Liver (tissue), 9 donors: ENCODE results near the gene PHLDA2. TPM values are rescaled to one million over a fixed set of nuclear protein-coding genes. Genes with fewer than 3 reads are reported as not detected.

Source experiments
- DNase-seq: peaks from one replicate; pipeline ENCODE4 v3.0.0-alpha.2; 2017; ENCODE audit warnings: low spot score
- H3K27ac ChIP-seq, 2 donors: one replicate each; pipeline ENCODE4 v1.7.0; 2013; ENCODE audit warnings: inconsistent platforms in 2 of 2, low read length in 2 of 2, control low read depth in 1 of 2, low read depth in 1 of 2, mild to moderate bottlenecking in 1 of 2
- H3K27me3 ChIP-seq, 4 donors: one replicate each; pipeline versions ENCODE4 v1.6.1 to v1.7.0; 2013; ENCODE audit warnings: low read length in 3 of 4, inconsistent platforms in 1 of 4, mild to moderate bottlenecking in 1 of 4, moderate library complexity in 1 of 4; ENCODE audit not compliant: control insufficient read depth in 4 of 4, insufficient read depth in 4 of 4
- H3K36me3 ChIP-seq, 4 donors: one replicate each; pipeline versions ENCODE4 v1.6.1 to v1.7.0; 2013; ENCODE audit warnings: low read length in 3 of 4, mild to moderate bottlenecking in 3 of 4, low read depth in 1 of 4, moderate library complexity in 1 of 4; ENCODE audit not compliant: control insufficient read depth in 4 of 4, insufficient read depth in 3 of 4
- H3K4me1 ChIP-seq, 4 donors: one replicate each; pipeline versions ENCODE4 v1.6.1 to v1.7.0; 2013; ENCODE audit warnings: low read length in 3 of 4, mild to moderate bottlenecking in 3 of 4, moderate library complexity in 1 of 4; ENCODE audit not compliant: control insufficient read depth in 4 of 4, insufficient read depth in 4 of 4
- H3K4me3 ChIP-seq, 3 donors: one replicate each; pipeline versions ENCODE4 v1.6.1 to v1.7.0; 2013; ENCODE audit warnings: low read length in 3 of 3, control low read depth in 1 of 3, low read depth in 1 of 3, mild to moderate bottlenecking in 1 of 3
- H3K9ac ChIP-seq, 2 donors: one replicate each; pipeline ENCODE4 v1.7.0; 2013; ENCODE audit warnings: low read length in 2 of 2, mild to moderate bottlenecking in 2 of 2, moderate library complexity in 2 of 2, control low read depth in 1 of 2, low read depth in 1 of 2
- H3K9me3 ChIP-seq, 4 donors: one replicate each; pipeline versions ENCODE4 v1.6.1 to v1.7.0; 2013; ENCODE audit warnings: low read length in 3 of 4; ENCODE audit not compliant: control insufficient read depth in 4 of 4
- EGR1 ChIP-seq, 2 donors: IDR thresholded peaks; 2 replicates each; pipeline ENCODE4 v1.6.1; 2016 to 2018; ENCODE audit warnings: antibody characterized with exemption in 2 of 2, low read depth in 2 of 2
- FOXA2 ChIP-seq: IDR thresholded peaks from 2 replicates; pipeline ENCODE4 v1.6.1; 2016; ENCODE audit warnings: antibody characterized with exemption
- GABPA ChIP-seq, 2 donors: IDR thresholded peaks in 1 of 2; conservative IDR thresholded peaks in 1 of 2; 2 replicates each; pipeline ENCODE4 v1.6.1; 2016; ENCODE audit warnings: antibody characterized with exemption in 2 of 2, mild to moderate bottlenecking in 1 of 2, moderate library complexity in 1 of 2
- HNF4A ChIP-seq, 2 donors: conservative IDR thresholded peaks; 2 replicates each; pipeline ENCODE4 v1.6.1; 2016; ENCODE audit warnings: antibody characterized with exemption in 2 of 2, mild to moderate bottlenecking in 2 of 2
- JUND ChIP-seq, 2 donors: IDR thresholded peaks; 2 replicates each; pipeline ENCODE4 v1.6.1; 2016; ENCODE audit warnings: antibody characterized with exemption in 2 of 2
- NR2F2 ChIP-seq: IDR thresholded peaks from 2 replicates; pipeline ENCODE4 v1.6.1; 2016; ENCODE audit warnings: antibody characterized with exemption
- RAD21 ChIP-seq, 2 donors: IDR thresholded peaks; 2 replicates each; pipeline ENCODE4 v1.6.1; 2016; ENCODE audit warnings: antibody characterized with exemption in 2 of 2, mild to moderate bottlenecking in 2 of 2
- RXRA ChIP-seq, 2 donors: IDR thresholded peaks; 2 replicates each; pipeline ENCODE4 v1.6.1; 2017 to 2018; ENCODE audit warnings: antibody characterized with exemption in 2 of 2, mild to moderate bottlenecking in 1 of 2
- TAF1 ChIP-seq: conservative IDR thresholded peaks from 2 replicates; pipeline ENCODE4 v1.6.1; 2016; ENCODE audit warnings: antibody characterized with exemption, mild to moderate bottlenecking
- YY1 ChIP-seq: IDR thresholded peaks from 2 replicates; pipeline ENCODE4 v1.6.1; 2016; ENCODE audit warnings: antibody characterized with exemption, mild to moderate bottlenecking
- ZBTB33 ChIP-seq: IDR thresholded peaks from 2 replicates; pipeline ENCODE4 v1.6.1; 2016; ENCODE audit warnings: antibody characterized with exemption
- WGBS: extraction: QIAGEN DNeasy Blood & Tissue Kit; methylation state at CpG from one replicate; pipeline ENCODE4 v1.1.7; 2013; 5-methylcytosine and 5-hydroxymethylcytosine counted together
- polyA plus RNA-seq, 2 donors: library from polyadenylated mRNA; stranded (reverse) in 1 of 2; unstranded in 1 of 2; fragments of 200-250 nt in 1 of 2; fragments of >200 nt in 1 of 2; fragmentation: Nextera tagmentation in 1 of 2; extraction: Ambion mirVana in 1 of 2; gene quantifications; one replicate each; pipeline versions ENCODE4 v1.2.1 to v1.2.3, GENCODE V29; 2013 to 2015
- total RNA-seq, 2 donors: library from RNA; depleted of rRNA; stranded (reverse); fragments of >200 nt; gene quantifications; one replicate each; pipeline ENCODE4 v1.2.3, GENCODE V29; 2014
- TF ChIP-seq, protein P1 (sequence below): IDR thresholded peaks from 2 replicates; pipeline ENCODE4 v1.6.1; 2016; ENCODE audit warnings: antibody characterized with exemption, mild to moderate bottlenecking
- TF ChIP-seq, protein P2 (sequence below): IDR thresholded peaks from 2 replicates; pipeline ENCODE4 v1.6.1; 2016; ENCODE audit warnings: antibody characterized with exemption
- TF ChIP-seq, protein P3 (sequence below): fragments of 150-350 bp; IDR thresholded peaks from 2 replicates; pipeline ENCODE4 v1.5.1; 2017; ENCODE audit warnings: improper control_type of control experiment, low read depth, low read length; ENCODE audit not compliant: missing input control
- donor health status: healthy.
- donor health status: healthy.
- donor health status: healthy.
- donor health status: healthy.
- donor health status: healthy.

The PHLDA2 gene
- total and polyA plus RNA-seq, 4 donors: 0.23 to 1.4 (median 0.99) TPM; not detected in 1

GRCh38 chr11:2910401-2910955, 18.7 kb downstream of the PHLDA2 start:
- TF ChIP-seq YY1 (no peak), FOXA2 (no peak), EGR1 (IDR thresholded peaks at IDR 0.05; ENCODE audit: low read depth in 2 of 2) (no peak), JUND (IDR thresholded peaks at IDR 0.05) (no peak), ZBTB33 (no peak), NR2F2 (no peak), HNF4A (conservative IDR thresholded peaks at IDR 0.05) (no peak), RXRA (IDR thresholded peaks at IDR 0.05) (no peak), GABPA (IDR thresholded peaks at IDR 0.05 in 1 of 2, conservative IDR thresholded peaks at IDR 0.05 in 1 of 2) (no peak), TAF1 (no peak), RAD21 (IDR thresholded peaks at IDR 0.05) (no peak)
- TF ChIP-seq, protein P1, sequence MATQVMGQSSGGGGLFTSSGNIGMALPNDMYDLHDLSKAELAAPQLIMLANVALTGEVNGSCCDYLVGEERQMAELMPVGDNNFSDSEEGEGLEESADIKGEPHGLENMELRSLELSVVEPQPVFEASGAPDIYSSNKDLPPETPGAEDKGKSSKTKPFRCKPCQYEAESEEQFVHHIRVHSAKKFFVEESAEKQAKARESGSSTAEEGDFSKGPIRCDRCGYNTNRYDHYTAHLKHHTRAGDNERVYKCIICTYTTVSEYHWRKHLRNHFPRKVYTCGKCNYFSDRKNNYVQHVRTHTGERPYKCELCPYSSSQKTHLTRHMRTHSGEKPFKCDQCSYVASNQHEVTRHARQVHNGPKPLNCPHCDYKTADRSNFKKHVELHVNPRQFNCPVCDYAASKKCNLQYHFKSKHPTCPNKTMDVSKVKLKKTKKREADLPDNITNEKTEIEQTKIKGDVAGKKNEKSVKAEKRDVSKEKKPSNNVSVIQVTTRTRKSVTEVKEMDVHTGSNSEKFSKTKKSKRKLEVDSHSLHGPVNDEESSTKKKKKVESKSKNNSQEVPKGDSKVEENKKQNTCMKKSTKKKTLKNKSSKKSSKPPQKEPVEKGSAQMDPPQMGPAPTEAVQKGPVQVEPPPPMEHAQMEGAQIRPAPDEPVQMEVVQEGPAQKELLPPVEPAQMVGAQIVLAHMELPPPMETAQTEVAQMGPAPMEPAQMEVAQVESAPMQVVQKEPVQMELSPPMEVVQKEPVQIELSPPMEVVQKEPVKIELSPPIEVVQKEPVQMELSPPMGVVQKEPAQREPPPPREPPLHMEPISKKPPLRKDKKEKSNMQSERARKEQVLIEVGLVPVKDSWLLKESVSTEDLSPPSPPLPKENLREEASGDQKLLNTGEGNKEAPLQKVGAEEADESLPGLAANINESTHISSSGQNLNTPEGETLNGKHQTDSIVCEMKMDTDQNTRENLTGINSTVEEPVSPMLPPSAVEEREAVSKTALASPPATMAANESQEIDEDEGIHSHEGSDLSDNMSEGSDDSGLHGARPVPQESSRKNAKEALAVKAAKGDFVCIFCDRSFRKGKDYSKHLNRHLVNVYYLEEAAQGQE: no peak
- TF ChIP-seq, protein P2, sequence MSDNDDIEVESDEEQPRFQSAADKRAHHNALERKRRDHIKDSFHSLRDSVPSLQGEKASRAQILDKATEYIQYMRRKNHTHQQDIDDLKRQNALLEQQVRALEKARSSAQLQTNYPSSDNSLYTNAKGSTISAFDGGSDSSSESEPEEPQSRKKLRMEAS: no peak
- WGBS: 94% methylated on average over 13 of the region's 13 CpGs
- Histone ChIP-seq H3K9me3 (no peaks in the 10 kb centered on the region), H3K4me3 (no peak overlapping the region), H3K27ac (no peak overlapping the region), H3K9ac (no peak overlapping the region), H3K36me3 (no peaks in the 10 kb centered on the region), H3K27me3 (no peaks in the 10 kb centered on the region), H3K4me1 (no peaks in the 10 kb centered on the region)
- DNase-seq: no peak

DNA sequence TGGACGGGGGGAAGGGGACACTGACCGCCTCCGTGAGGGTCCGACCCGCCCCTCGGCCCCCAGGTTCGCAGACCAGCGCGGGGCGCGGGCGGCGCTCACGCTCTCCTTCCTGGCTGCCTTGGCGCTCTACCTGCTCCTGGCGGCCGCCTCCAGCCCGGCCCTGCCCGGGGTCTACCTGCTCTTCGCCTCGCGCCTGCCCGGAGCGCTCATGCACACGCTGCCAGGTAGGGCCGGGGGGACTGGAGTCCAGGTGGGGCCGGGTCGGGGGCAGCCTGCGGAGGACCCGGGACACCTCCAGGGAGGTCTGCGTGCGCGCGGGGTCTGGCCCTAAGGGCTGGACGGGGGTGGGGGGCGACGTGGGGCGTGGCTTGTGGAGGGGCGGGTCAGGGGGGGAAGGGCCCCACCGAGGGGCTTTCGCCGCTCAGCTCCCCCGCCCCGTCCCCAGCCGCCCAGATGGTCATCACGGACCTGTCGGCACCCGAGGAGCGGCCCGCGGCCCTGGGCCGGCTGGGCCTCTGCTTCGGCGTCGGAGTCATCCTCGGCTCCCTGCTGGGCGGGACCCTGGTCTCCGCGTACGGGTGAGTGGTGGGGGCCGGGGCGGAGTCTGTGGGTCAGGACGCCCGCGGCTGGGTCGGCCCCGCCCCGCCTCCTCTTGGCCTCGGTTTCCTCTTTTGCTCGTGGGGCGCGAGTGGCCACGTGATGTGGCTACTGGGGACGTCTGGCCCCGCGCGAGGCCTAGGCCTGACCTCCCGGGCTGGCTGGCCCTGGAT, 19.9 kb downstream of the PHLDA2 start:
- H3K9ac ChIP-seq: no peak overlapping the region
- DNase-seq: no peak
- H3K27ac ChIP-seq: no peak overlapping the region
- 72% methylated on average over 78 of the region's 78 CpGs for whole genome bisulfite sequencing
- H3K4me1 ChIP-seq: peaks cover 0 to under 1% (median 0%) of the 10 kb centered on the region in 4 donors
- H3K27me3 ChIP-seq: no peaks in the 10 kb centered on the region
- no peaks in the 10 kb centered on the region for H3K9me3 ChIP-seq
- TF ChIP-seq, protein P2: no peak
- no peak for TF ChIP-seq HNF4A (conservative IDR thresholded peaks at IDR 0.05)
- TF ChIP-seq, protein P3, sequence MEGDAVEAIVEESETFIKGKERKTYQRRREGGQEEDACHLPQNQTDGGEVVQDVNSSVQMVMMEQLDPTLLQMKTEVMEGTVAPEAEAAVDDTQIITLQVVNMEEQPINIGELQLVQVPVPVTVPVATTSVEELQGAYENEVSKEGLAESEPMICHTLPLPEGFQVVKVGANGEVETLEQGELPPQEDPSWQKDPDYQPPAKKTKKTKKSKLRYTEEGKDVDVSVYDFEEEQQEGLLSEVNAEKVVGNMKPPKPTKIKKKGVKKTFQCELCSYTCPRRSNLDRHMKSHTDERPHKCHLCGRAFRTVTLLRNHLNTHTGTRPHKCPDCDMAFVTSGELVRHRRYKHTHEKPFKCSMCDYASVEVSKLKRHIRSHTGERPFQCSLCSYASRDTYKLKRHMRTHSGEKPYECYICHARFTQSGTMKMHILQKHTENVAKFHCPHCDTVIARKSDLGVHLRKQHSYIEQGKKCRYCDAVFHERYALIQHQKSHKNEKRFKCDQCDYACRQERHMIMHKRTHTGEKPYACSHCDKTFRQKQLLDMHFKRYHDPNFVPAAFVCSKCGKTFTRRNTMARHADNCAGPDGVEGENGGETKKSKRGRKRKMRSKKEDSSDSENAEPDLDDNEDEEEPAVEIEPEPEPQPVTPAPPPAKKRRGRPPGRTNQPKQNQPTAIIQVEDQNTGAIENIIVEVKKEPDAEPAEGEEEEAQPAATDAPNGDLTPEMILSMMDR: no peak
- TF ChIP-seq EGR1 (IDR thresholded peaks at IDR 0.05; ENCODE audit: low read depth in 2 of 2): no peak
- no peak for TF ChIP-seq NR2F2
- no peak for TF ChIP-seq GABPA (IDR thresholded peaks at IDR 0.05 in 1 of 2, conservative IDR thresholded peaks at IDR 0.05 in 1 of 2)
- H3K36me3 ChIP-seq: no peaks in the 10 kb centered on the region
- H3K4me3 ChIP-seq: no peak overlapping the region
